Measurements from ENCODE around the gene MAL.

DNA sequence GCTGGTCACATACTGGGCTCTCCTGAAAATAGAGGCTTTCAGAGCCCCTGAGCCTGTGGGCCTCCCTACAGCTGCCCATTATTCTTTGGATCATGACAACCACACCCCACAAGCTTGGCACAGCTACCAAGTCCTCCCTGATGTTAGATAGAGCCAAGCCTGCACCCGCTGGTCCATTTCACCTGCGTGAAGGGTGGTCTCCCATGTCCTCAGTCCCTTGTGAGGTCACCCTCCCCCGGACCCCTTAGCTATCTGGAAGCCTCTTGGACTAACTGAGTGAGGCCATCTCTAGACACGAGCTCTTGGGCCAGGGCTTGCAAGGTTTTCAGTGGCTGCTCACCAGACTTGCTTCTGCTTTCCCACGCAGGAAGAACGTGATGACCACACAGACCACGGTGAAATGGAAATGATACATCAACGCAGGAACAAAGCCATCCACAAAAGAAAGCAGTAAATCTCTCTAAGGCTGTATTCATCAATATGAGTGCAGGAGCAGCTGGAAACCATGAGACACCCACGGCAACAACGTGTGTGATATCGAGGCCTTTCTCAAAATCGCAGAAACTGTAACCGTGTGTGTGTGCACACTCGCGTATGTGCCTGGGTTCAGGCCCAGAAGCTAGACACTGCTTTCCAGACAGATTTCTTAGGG lies 10.1 kb upstream of the MAL start:
- TF ChIP-seq, protein P1, sequence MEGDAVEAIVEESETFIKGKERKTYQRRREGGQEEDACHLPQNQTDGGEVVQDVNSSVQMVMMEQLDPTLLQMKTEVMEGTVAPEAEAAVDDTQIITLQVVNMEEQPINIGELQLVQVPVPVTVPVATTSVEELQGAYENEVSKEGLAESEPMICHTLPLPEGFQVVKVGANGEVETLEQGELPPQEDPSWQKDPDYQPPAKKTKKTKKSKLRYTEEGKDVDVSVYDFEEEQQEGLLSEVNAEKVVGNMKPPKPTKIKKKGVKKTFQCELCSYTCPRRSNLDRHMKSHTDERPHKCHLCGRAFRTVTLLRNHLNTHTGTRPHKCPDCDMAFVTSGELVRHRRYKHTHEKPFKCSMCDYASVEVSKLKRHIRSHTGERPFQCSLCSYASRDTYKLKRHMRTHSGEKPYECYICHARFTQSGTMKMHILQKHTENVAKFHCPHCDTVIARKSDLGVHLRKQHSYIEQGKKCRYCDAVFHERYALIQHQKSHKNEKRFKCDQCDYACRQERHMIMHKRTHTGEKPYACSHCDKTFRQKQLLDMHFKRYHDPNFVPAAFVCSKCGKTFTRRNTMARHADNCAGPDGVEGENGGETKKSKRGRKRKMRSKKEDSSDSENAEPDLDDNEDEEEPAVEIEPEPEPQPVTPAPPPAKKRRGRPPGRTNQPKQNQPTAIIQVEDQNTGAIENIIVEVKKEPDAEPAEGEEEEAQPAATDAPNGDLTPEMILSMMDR (IDR thresholded peaks at IDR 0.05; ENCODE audit: poor library complexity), result no peak
- TF ChIP-seq EZH2 (IDR thresholded peaks at IDR 0.05; ENCODE audit: borderline replicate concordance), result no peak
- TF ChIP-seq EZH2phosphoT487 (IDR thresholded peaks at IDR 0.05; ENCODE audit: low read depth, severe bottlenecking, unreplicated experiment), result no peak

Data from hepatocyte (in vitro differentiated cells).